ENCODE data around the gene TTC32.
"Not testable (repeated sequence)": the region's sequence is repeated elsewhere in the genome, so short reads cannot be mapped to it uniquely, and the experiment has no call there.

The TTC32 gene

DNA sequence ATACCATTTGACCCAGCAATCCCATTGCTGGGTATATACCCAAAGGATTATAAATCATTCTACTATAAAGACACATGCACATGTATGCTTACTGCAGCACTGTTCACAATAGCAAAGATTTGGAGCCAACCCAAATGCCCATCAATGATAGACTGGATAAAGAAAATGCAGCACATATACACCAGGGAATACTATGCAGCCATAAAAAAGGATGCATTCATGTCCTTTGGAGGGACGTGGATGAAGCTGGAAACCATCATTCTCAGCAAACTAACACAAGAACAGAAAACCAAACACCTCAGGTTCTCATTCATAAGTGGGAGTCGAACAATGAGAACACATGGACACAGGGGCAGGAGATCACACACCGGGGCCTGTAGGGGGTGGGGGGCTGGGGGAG is 20.4 kb upstream of the TTC32 start:
- H3K9me3 ChIP-seq (ENCODE audit: low read length); H3K27me3 ChIP-seq (ENCODE audit: insufficient read depth, low read length); H2AFZ ChIP-seq (ENCODE audit: low read depth, low read length); H3K4me3 ChIP-seq (ENCODE audit: low read length); H3K4me1 ChIP-seq (ENCODE audit: insufficient read depth, low read length): not testable (repeated sequence)
- H3K36me3 ChIP-seq (ENCODE audit: insufficient read depth, low read length), result peaks cover 14% of the 10 kb centered on the region

DNA sequence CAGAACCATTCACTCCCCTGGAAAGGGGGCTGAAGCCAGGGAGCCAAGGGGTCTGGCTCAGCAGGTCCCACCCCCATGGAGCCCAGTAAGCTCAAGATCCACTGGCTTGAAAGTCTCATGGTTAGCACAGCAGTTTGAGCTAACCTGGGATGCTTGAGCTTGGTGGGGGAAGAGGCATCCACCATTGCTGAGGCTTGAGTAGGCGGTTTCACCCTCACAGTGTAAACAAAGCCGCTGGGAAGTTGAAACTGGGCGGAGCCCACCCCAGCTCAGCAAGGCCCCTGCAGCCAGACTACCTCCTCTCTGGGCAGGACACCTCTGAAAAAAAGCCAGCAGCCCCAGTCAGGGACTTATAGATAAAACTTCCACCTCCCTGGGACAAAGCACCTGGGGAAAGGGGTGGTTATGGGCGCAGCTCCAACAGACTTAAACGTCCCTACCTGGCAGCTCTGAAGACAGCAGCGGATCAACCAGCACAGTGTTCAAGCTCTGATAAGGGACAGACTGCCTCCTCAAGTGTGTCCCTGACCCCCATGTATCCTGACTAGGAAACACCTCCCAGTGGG is 14.7 kb upstream of the TTC32 start:
- Histone ChIP-seq H3K4me3 (ENCODE audit: low read length) (no peak overlapping the region), H3K27me3 (ENCODE audit: insufficient read depth, low read length) (no peaks in the 10 kb centered on the region)

DNA sequence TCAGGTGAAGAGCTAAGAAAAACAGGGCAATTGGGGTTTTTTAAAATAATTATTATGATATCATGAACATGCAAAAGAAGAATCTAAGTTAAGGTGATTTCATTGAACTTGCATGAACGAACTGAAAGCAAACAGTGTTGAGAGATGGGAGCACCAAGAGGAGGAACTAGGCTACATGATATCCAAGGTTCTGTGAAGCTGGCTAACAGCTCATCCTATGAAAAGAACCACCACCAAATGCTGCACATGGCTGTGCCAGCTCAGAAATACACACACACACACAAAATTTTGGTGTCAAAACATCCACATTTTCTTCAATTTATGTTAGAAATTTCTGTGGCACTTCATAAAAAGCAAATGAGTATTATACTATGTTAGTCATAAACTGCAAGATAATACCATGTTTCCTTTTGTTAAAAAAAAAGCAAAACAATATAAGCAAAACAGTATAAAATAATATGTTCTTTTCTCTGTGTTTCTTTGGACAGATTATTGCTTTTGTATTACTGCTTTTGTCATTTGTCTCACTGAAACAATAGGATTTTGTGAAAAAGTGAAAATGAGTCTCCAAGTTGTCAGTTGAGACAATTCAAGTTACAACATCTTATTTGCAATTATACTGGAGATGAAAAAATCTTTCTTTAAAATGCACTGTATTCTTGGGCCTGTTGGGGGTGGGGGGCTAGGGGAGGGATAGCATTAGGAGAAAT is 12.6 kb upstream of the TTC32 start:
- Histone ChIP-seq H3K27me3 (ENCODE audit: insufficient read depth, low read length) (no peaks in the 10 kb centered on the region), H3K4me1 (ENCODE audit: insufficient read depth, low read length) (no peaks in the 10 kb centered on the region), H2AFZ (ENCODE audit: low read depth, low read length) (no peak overlapping the region), H3K9me3 (ENCODE audit: low read length) (no peaks in the 10 kb centered on the region), H3K36me3 (ENCODE audit: insufficient read depth, low read length) (peaks cover 26% of the 10 kb centered on the region), H3K4me3 (ENCODE audit: low read length) (no peak overlapping the region)

More for the DNA sequence above, 14.7 kb upstream of the TTC32 start:
- Histone ChIP-seq H3K4me1 (ENCODE audit: insufficient read depth, low read length) (no peaks in the 10 kb centered on the region), H3K9me3 (ENCODE audit: low read length) (no peaks in the 10 kb centered on the region), H2AFZ (ENCODE audit: low read depth, low read length) (no peak overlapping the region), H3K36me3 (ENCODE audit: insufficient read depth, low read length) (peaks cover 22% of the 10 kb centered on the region)

DNA sequence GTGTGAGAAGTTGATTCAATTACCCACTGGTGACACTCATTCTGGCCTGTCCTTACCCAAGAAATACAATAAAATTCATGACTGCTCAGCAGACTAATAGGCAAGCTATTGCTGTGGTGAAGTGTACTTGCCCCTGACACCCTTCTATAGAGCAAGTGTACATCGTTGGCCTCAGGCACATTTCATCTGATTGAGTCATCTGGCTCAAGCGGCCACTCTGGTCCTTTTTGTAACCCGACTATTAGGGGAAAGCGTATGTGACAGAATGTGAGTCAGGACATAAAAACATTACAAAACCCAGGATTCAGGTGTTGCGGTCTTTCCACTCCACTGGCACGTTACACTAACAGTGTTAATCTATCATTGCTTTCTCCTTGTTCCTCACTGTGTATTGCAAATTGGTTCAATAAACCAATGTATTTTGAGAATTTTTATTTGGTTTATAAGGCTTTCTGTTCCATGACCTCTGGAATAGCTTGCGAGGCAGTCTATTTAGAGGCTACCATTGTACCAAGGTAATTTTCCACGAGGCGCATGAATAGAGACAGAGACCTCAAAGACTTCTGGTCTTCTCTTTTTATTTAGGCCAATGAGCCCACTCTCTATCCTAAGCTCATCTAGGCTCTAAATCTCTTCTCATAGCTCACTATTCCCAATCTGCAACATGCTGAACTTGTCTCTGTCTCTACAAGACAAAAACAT is 10.2 kb upstream of the TTC32 start:
- H3K4me3 ChIP-seq (ENCODE audit: low read length), result no peak overlapping the region
- H3K36me3 ChIP-seq (ENCODE audit: insufficient read depth, low read length), result peaks cover 24% of the 10 kb centered on the region
- H2AFZ ChIP-seq (ENCODE audit: low read depth, low read length), result no peak overlapping the region
- no peaks in the 10 kb centered on the region for H3K27me3 ChIP-seq (ENCODE audit: insufficient read depth, low read length)
- no peaks in the 10 kb centered on the region for H3K9me3 ChIP-seq (ENCODE audit: low read length)
- no peaks in the 10 kb centered on the region for H3K4me1 ChIP-seq (ENCODE audit: insufficient read depth, low read length)

DNA sequence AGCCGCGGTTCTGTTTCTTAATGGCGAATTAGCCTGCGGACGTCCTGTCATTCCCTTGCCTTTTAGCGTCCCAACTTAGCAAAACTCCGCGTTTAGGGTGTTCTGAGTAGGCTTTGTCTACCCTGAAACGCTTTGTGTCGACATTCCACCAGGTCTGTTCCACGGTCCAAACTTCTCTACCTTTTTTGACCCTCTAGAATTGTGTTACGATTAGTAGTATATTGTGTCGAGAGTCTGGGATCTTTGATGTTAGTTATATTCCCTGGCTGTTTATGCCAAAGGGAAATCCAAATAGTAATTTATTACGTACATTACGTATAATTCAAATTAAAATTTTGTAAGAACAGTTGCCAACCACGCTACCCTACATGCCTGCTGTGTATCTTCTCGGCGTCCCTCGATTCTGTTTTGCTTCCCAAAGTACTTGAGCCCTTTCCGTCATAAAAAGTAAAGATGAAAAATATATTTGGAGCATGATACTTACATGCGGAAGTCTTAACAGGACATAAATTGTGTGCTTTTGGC is 495 bp upstream of the TTC32 start:
- H3K36me3 ChIP-seq (ENCODE audit: insufficient read depth, low read length), result no peaks in the 10 kb centered on the region
- peak overlapping the region; percentile 62 for H3K4me3 ChIP-seq (ENCODE audit: low read length)
- H2AFZ ChIP-seq (ENCODE audit: low read depth, low read length), result peak overlapping the region; percentile 19
- peaks cover 40% of the 10 kb centered on the region for H3K4me1 ChIP-seq (ENCODE audit: insufficient read depth, low read length)
- no peaks in the 10 kb centered on the region for H3K27me3 ChIP-seq (ENCODE audit: insufficient read depth, low read length)
- no peaks in the 10 kb centered on the region for H3K9me3 ChIP-seq (ENCODE audit: low read length)

DNA sequence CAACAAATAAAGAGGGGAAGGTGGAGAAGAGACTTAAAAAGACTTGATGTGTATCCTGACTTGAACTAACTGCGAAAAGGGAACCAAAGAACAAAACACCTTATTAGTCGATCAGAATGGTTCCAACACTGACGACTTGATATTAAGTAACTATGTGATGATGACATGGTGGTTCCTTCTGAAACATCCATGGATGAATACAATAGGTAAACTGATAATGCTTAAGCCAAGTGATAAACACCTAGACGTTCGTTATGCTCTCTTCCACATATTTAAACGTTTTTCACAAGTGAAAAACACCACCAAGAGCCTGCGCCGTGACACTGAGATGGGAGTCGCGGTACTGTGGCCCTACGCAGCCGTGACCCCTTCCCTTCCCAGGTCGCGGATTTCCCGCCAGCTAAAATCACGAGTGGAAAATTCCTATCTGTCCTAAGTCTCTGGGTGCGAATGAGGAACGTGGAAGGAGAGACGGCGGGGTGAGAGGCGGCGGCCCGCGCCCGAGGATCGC is 797 bp downstream of the TTC32 start:
- Histone ChIP-seq H3K4me1 (ENCODE audit: insufficient read depth, low read length) (peaks cover 41% of the 10 kb centered on the region), H3K9me3 (ENCODE audit: low read length) (no peaks in the 10 kb centered on the region), H3K4me3 (ENCODE audit: low read length) (peak overlapping the region; percentile 62), H3K27me3 (ENCODE audit: insufficient read depth, low read length) (no peaks in the 10 kb centered on the region), H2AFZ (ENCODE audit: low read depth, low read length) (peak overlapping the region; percentile 19), H3K36me3 (ENCODE audit: insufficient read depth, low read length) (no peaks in the 10 kb centered on the region)

DNA sequence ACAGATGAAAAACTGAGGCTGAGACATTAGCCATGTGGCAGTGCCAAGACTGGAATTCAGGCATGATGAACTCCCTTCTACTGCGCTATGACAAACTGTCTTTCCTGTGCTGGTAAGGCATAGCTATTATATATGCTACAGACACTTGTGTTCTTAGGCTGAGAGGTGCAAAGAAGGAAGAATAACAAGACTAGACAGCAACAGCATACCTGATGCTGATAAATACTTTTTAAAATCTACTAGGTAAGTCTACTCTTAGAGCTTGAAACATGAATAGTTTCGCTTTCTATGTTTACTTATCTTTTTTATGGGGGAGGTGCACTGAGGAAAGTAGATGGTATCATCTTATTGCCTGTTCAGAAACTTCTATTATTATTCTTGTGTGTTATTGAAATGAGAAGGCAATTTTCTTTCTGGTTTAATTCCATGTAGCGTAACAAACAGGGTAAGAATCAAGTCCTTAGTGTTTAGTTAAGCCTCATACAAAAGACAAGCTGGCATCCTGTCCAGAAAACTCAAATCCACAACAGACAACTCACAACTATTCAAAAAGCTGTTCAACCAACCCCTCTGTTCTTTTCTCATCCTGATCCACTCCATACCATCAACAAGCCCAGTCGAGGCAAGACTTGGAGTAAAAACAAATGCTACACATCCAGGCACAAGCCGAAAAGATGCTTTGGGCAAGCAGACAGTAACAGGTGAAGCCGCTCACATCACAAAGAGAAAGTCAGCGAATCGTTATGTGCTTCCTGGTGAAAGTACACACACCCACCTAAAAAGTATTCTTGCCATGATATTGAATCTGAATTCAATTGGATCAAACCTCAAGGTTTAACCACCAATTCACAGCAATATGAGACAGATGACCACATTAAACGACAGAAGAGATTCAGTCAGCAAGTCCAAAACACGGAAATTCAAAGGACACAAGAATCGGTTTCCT is 1.5 kb downstream of the TTC32 start:
- peaks cover 45% of the 10 kb centered on the region for H3K4me1 ChIP-seq (ENCODE audit: insufficient read depth, low read length)
- no peaks in the 10 kb centered on the region for H3K9me3 ChIP-seq (ENCODE audit: low read length)
- no peaks in the 10 kb centered on the region for H3K27me3 ChIP-seq (ENCODE audit: insufficient read depth, low read length)
- peak overlapping the region; percentile 62 for H3K4me3 ChIP-seq (ENCODE audit: low read length)
- no peak overlapping the region for H2AFZ ChIP-seq (ENCODE audit: low read depth, low read length)
- H3K36me3 ChIP-seq (ENCODE audit: insufficient read depth, low read length), result no peaks in the 10 kb centered on the region

DNA sequence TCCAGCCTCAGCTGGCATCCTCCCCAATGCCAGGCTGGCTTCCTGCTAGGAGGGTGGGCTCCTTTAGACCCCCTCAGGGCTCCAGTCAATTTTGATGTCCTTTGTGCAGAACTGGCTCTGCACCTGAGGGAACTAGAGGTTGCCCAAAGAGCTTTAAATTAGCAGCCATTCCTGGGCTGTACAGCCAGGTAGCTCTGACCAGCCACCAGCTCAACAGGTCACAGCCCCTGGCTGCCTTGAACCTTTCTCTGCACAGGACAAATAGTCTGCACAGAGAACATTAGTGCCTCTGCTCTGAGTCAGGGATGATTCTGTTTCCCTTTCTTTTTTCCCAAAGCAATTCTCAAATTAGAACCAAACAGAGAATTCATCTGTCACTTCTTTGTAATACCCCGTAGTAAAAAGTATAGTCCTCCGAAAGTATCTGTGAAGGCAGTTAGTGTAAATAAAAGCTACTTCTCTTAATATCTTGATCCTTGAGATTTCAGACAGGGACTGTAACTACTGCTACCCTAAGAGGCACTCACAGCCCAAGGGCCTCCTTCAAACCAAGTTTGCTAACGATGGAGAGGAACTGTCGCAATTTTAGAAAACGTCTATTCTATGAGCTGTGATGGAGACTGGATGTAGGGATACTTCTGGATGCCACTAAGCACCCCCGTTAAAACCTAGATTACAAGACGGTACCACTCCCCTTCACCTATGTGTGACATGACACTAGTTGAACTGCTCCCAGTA is 3.0 kb downstream of the TTC32 start:
- Histone ChIP-seq H3K36me3 (ENCODE audit: insufficient read depth, low read length) (no peaks in the 10 kb centered on the region), H2AFZ (ENCODE audit: low read depth, low read length) (no peak overlapping the region), H3K4me3 (ENCODE audit: low read length) (no peak overlapping the region), H3K27me3 (ENCODE audit: insufficient read depth, low read length) (no peaks in the 10 kb centered on the region), H3K9me3 (ENCODE audit: low read length) (no peaks in the 10 kb centered on the region), H3K4me1 (ENCODE audit: insufficient read depth, low read length) (peaks cover 45% of the 10 kb centered on the region)

DNA sequence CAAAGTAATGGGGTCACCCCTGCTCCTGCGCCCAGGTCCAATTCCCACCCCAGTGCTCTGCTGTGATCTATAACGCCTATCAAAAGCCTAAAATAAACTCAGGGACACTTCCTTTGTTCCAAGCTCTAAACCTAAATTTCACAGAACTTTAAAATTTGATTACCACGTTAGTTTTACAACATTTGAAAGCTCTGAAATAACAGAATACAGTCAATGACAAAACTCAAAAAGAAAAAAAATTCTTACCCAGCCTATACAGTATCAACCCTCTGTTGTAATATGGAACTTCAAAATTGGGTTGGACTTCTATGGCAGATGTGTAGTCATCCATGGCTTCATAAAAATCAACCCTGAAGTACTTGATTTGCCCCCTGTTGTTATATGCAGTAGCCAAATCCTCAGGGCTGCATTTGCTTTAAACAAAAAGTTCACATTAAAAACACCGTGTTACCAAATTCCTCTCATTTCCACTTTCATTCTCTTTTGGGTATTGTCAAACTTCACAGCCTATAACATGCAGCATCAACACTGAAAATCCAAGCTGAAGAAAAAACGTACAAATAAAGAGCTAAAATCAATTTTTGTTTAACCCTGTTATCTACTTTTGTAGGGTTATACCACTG is 4.0 kb downstream of the TTC32 start:
- H3K9me3 ChIP-seq (ENCODE audit: low read length), result no peaks in the 10 kb centered on the region
- H3K4me1 ChIP-seq (ENCODE audit: insufficient read depth, low read length), result peaks cover 40% of the 10 kb centered on the region
- no peaks in the 10 kb centered on the region for H3K27me3 ChIP-seq (ENCODE audit: insufficient read depth, low read length)
- no peak overlapping the region for H3K4me3 ChIP-seq (ENCODE audit: low read length)
- no peak overlapping the region for H2AFZ ChIP-seq (ENCODE audit: low read depth, low read length)
- no peaks in the 10 kb centered on the region for H3K36me3 ChIP-seq (ENCODE audit: insufficient read depth, low read length)

DNA sequence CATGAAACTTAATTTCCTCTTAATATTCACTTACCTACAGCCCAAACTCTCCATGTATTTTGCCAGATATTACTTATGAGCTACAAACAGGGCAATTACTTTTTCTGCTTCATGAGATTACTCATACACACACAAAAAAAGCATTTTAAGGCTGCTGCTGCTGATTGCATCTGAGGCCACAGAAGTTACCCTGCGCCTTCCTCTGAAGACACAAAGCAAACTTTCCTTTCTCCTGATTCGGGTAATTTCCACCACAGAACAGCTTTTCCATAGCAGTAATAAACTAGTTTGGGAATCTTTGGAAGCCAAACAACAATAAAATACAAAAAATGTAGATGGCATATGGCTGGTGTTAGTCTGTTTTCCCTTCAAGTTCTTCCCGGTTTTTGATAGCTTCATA is 6.2 kb downstream of the TTC32 start:
- Histone ChIP-seq H2AFZ (ENCODE audit: low read depth, low read length) (no peak overlapping the region), H3K36me3 (ENCODE audit: insufficient read depth, low read length) (no peaks in the 10 kb centered on the region), H3K4me1 (ENCODE audit: insufficient read depth, low read length) (peaks cover 35% of the 10 kb centered on the region), H3K4me3 (ENCODE audit: low read length) (no peak overlapping the region), H3K9me3 (ENCODE audit: low read length) (no peaks in the 10 kb centered on the region), H3K27me3 (ENCODE audit: insufficient read depth, low read length) (no peaks in the 10 kb centered on the region)

DNA sequence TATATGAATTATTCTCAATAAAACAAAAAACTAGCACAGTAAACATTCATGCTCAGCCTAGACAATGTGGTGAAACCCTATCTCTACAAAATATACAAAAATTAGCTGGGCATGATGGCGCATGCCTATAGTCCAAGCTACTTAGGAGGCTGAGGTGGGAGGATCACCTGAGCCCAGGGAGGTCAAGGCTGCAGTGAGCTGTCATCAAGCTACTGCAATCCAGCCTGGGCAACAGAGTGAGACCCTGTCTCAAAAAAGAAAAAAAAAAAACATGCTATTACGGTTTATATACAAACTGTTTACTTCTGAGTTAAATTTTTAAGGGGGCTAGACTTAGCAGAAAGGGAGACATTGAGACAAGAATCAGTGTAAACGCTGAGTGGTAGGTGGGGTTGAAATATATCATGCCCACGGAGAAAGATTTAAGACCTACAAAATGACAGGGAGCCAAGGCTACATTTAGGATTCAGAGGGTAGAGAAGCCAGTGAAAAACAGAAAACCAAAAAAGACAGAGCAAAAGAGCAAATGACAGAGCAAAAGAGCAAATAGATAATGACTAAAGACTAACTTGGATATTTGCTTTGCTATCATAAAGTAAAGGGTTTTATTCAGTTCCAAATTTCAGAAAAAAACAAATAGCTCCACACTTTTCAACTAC is 7.5 kb downstream of the TTC32 start:
- Histone ChIP-seq H3K27me3 (ENCODE audit: insufficient read depth, low read length) (no peaks in the 10 kb centered on the region), H3K9me3 (ENCODE audit: low read length) (no peaks in the 10 kb centered on the region), H2AFZ (ENCODE audit: low read depth, low read length) (no peak overlapping the region), H3K4me3 (ENCODE audit: low read length) (no peak overlapping the region), H3K36me3 (ENCODE audit: insufficient read depth, low read length) (no peaks in the 10 kb centered on the region), H3K4me1 (ENCODE audit: insufficient read depth, low read length) (peaks cover 33% of the 10 kb centered on the region)

Measured in neuron (in vitro differentiated cells).